Neural crest cell (in vitro differentiated cells): ENCODE results near the gene TMEFF1. TPM values are rescaled to one million over a fixed set of nuclear protein-coding genes. Genes with fewer than 3 reads are reported as not detected.

Experiments used
- DNase-seq: peaks from one replicate; pipeline ENCODE4 v3.0.0; 2021; ENCODE audit warnings: low read depth, mixed read lengths, low spot score
- H3K27ac Mint-ChIP-seq: one replicate; pipeline ENCODE4 v1.8.0; 2021; ENCODE audit warnings: mild to moderate bottlenecking, mixed read lengths; ENCODE audit not compliant: unreplicated experiment
- H3K27me3 Mint-ChIP-seq: 2 replicates; pipeline ENCODE4 v1.8.0; 2021; ENCODE audit warnings: low read depth, mild to moderate bottlenecking, mixed read lengths
- H3K36me3 Mint-ChIP-seq: 2 replicates; pipeline ENCODE4 v1.8.0; 2021; ENCODE audit warnings: low read depth, mild to moderate bottlenecking, mixed read lengths
- H3K4me1 Mint-ChIP-seq: 2 replicates; pipeline ENCODE4 v1.8.0; 2021; ENCODE audit warnings: mixed read lengths
- H3K4me3 Mint-ChIP-seq: one replicate; pipeline ENCODE4 v1.8.0; 2021; ENCODE audit warnings: mild to moderate bottlenecking, mixed read lengths
- H3K9me3 Mint-ChIP-seq: 2 replicates; pipeline ENCODE4 v1.8.0; 2021; ENCODE audit warnings: mixed read lengths
- total RNA-seq: library from RNA; stranded (reverse); gene quantifications from 2 replicates; pipeline ENCODE4 v1.2.1, GENCODE V29; 2021
- TF ChIP-seq, protein P1 (sequence below): fragments of 200-600 bp; sonication (generic); conservative IDR thresholded peaks from 2 replicates; pipeline ENCODE4 v1.5.0; 2021; ENCODE audit warnings: antibody characterized with exemption, mild to moderate bottlenecking

The TMEFF1 gene
- total RNA-seq, 1 donor from 2014 or later: 47.9 TPM

DNA sequence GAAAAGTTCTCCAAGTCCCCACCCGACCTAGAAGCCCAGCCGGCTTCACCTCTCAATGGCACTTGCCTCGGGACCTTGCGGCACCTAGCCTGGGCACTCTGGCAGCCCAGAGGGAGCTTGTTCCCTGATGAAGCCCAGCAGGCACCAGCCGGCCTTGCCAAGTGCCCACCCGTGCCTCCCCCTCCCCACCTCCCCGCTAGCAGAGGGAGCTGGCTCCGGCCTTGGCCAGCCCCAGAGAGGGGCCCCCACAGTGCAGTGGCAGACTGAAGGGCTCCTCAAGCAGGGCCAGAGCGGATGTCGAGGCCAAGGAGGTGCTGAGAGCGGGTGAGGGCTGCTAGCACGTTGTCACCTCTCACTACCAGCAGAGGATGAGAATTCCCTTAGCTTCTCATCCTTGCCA, 67.4 kb downstream of the TMEFF1 start:
- Mint-ChIP-seq H3K27me3 (no peaks in the 10 kb centered on the region), H3K27ac (no peak overlapping the region), H3K36me3 (peaks cover 62% of the 10 kb centered on the region), H3K4me1 (no peaks in the 10 kb centered on the region), H3K4me3 (no peak overlapping the region), H3K9me3 (peaks cover 2% of the 10 kb centered on the region)
- no peak for DNase-seq
- TF ChIP-seq, protein P1, sequence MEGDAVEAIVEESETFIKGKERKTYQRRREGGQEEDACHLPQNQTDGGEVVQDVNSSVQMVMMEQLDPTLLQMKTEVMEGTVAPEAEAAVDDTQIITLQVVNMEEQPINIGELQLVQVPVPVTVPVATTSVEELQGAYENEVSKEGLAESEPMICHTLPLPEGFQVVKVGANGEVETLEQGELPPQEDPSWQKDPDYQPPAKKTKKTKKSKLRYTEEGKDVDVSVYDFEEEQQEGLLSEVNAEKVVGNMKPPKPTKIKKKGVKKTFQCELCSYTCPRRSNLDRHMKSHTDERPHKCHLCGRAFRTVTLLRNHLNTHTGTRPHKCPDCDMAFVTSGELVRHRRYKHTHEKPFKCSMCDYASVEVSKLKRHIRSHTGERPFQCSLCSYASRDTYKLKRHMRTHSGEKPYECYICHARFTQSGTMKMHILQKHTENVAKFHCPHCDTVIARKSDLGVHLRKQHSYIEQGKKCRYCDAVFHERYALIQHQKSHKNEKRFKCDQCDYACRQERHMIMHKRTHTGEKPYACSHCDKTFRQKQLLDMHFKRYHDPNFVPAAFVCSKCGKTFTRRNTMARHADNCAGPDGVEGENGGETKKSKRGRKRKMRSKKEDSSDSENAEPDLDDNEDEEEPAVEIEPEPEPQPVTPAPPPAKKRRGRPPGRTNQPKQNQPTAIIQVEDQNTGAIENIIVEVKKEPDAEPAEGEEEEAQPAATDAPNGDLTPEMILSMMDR: no peak

DNA sequence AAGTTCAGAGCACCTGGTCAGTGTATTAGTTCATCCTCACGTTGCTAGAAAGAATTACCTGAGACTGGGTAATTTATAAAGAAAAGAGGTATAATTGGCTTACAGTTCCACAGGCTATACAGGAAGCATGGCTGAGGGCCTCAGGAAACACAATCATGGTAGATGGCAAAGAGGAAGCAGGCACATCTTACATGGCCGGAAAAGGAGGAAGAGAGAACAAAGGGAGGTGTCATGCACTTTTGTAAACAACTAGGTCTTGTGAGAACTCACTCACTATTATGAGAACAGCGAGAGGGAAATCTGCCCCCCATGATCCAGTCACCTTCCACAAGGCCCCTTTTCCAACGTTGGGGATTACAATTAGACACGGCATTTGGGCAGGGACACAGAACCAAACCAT, 76.1 kb downstream of the TMEFF1 start:
- Mint-ChIP-seq H3K9me3 (peaks cover 8% of the 10 kb centered on the region), H3K4me1 (no peaks in the 10 kb centered on the region), H3K4me3 (no peak overlapping the region), H3K36me3 (peaks cover 51% of the 10 kb centered on the region), H3K27me3 (no peaks in the 10 kb centered on the region), H3K27ac (peak overlapping the region; percentile 1)
- no peak for DNase-seq
- TF ChIP-seq, protein P1: no peak

DNA sequence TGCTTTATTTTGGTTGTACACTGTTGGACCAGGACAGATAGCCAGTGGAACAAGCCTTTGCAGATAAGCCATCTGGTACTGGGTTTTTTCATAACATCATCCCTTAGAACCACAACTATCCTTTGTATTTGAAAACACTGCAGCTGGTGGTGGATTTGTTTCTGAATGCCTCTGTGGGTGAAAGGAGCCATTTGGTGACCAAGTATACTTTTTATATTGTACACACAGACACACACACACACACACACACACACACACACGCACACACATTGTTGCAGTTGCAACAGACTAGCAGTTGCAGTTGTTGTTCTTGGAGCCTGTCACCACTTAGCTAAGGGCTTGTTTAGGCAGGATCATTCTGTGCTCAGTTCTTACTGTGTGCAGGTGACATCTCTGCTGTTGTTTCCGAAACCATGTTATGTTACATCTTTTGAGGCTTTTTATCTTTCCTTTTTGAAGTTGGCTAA, 82.0 kb downstream of the TMEFF1 start:
- Mint-ChIP-seq H3K4me1 (no peaks in the 10 kb centered on the region), H3K27me3 (no peaks in the 10 kb centered on the region), H3K4me3 (no peak overlapping the region), H3K36me3 (peaks cover 18% of the 10 kb centered on the region), H3K27ac (no peak overlapping the region), H3K9me3 (no peaks in the 10 kb centered on the region)
- DNase-seq: no peak
- TF ChIP-seq, protein P1: no peak

DNA sequence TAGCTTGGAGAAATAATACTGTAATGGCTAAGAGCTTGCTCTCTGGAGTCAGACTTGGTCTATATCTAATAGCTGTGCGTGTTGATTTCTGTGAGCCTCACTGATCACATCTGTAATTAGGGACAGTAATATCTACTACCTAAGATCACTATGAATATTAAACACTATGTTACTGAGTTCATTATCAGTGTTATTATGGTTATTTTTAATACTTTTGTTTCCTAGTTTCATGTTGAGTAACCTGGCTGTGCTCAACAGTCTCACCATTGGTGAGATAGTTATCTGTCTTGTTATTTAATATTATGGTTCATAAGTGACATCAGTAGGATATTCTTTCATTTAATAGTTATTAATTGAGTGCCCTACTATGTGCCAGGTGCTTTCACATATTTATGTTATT, 82.5 kb downstream of the TMEFF1 start:
- TF ChIP-seq, protein P1: no peak
- H3K4me3 Mint-ChIP-seq: no peak overlapping the region
- H3K27ac Mint-ChIP-seq: no peak overlapping the region
- H3K4me1 Mint-ChIP-seq: no peaks in the 10 kb centered on the region
- no peak for DNase-seq
- peaks cover 14% of the 10 kb centered on the region for H3K36me3 Mint-ChIP-seq
- no peaks in the 10 kb centered on the region for H3K27me3 Mint-ChIP-seq
- no peaks in the 10 kb centered on the region for H3K9me3 Mint-ChIP-seq

DNA sequence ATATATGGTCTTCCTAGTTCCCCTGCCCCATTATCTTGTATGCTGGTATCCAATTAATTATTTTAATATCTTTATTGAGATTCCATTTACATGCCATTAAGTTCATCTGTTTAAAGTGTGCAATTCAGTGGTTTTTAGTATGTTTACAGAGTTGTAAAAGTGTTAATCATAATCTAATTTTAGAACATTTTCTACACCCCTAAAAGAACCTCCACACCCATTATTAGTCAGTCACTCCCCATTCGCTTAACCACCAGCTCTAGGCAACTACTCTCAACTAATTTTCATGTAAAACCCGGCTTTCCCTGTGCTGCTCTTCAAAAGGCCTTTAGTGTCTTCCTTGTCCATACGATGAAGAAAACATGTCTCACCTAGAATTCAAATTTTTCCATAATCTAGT, 84.1 kb downstream of the TMEFF1 start:
- Mint-ChIP-seq H3K4me1 (no peaks in the 10 kb centered on the region), H3K4me3 (no peak overlapping the region), H3K9me3 (no peaks in the 10 kb centered on the region), H3K36me3 (peaks cover 10% of the 10 kb centered on the region), H3K27me3 (no peaks in the 10 kb centered on the region), H3K27ac (no peak overlapping the region)
- DNase-seq: no peak
- TF ChIP-seq, protein P1: no peak

DNA sequence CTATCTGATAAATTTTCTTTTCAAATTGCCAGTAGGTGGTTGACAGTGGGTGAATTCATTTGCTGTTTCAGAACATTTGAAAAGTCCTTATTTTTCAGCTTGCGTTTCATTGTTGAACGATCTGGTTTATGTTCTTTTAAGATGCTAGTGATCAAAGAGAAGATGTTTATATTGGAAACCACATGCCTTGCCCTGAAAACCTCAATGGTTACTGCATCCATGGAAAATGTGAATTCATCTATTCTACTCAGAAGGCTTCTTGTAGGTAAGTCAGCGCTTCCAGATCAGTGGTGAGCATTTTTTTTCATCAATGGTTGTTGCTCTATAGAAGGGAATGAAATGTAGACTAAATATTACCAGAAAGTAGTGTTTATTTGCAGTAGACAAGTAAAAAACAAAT, 88.3 kb downstream of the TMEFF1 start:
- no peaks in the 10 kb centered on the region for H3K4me1 Mint-ChIP-seq
- DNase-seq: no peak
- H3K9me3 Mint-ChIP-seq: no peaks in the 10 kb centered on the region
- H3K27ac Mint-ChIP-seq: no peak overlapping the region
- TF ChIP-seq, protein P1: no peak
- no peaks in the 10 kb centered on the region for H3K27me3 Mint-ChIP-seq
- H3K4me3 Mint-ChIP-seq: no peak overlapping the region
- peaks cover 13% of the 10 kb centered on the region for H3K36me3 Mint-ChIP-seq
